Astrocyte of the cerebellum (primary cell): ENCODE results near the gene TRIM16.
A peak's percentile ranks its signal among the peaks of the same experiment; 100 is the strongest.
"Not testable (repeated sequence)": the region's sequence is repeated elsewhere in the genome, so short reads cannot be mapped to it uniquely, and the experiment has no call there.

Experiments used
- DNase-seq: peaks from one replicate; pipeline ENCODE4 v3.0.0-alpha.2; 2011; ENCODE audit warnings: low read depth
- H3K4me3 ChIP-seq: 2 replicates; pipeline ENCODE4 v1.5.1; 2011; ENCODE audit warnings: mild to moderate bottlenecking, low read depth, low read length, moderate library complexity
- in situ Hi-C: cut with HindIII; loops from 2 replicates; pipeline ENCODE4 v1.10.0; 2017; ENCODE audit warnings: low sequenced_read_pairs
- TF ChIP-seq, protein P1 (sequence below): IDR thresholded peaks from 2 replicates; pipeline ENCODE4 v1.5.1; 2012; ENCODE audit warnings: low read length, low read depth, moderate library complexity, mild to moderate bottlenecking; ENCODE audit errors: missing control alignments

Gene TRIM16

DNA sequence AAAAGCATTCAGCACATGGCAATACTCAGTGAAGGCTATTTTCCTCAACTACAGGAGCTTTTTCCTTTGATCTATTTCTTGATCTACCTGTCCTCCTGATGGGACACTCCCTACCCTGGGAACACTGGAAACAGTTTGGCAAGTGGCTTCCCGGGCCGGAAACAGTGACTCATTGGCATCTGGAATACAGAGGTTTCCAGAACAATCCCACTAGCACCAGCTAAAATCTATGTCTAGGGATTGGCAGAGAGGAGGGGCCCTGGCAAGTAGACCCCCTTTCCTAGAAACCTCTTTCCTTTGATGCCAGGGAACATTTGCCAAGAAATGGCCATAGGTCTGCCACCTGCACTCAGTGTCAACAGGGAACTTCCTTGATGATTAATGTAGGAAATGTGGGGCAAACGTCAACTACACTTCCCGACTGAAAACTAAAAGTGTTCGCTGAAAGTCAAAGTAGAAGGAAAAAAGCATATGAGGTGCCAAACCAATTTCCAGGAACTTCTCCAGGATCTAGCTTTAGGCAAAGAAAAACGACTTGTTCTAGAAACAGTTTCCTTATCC, 34.2 kb downstream of the TRIM16 start:
- in situ Hi-C loops: no loop called here
- TF ChIP-seq, protein P1, sequence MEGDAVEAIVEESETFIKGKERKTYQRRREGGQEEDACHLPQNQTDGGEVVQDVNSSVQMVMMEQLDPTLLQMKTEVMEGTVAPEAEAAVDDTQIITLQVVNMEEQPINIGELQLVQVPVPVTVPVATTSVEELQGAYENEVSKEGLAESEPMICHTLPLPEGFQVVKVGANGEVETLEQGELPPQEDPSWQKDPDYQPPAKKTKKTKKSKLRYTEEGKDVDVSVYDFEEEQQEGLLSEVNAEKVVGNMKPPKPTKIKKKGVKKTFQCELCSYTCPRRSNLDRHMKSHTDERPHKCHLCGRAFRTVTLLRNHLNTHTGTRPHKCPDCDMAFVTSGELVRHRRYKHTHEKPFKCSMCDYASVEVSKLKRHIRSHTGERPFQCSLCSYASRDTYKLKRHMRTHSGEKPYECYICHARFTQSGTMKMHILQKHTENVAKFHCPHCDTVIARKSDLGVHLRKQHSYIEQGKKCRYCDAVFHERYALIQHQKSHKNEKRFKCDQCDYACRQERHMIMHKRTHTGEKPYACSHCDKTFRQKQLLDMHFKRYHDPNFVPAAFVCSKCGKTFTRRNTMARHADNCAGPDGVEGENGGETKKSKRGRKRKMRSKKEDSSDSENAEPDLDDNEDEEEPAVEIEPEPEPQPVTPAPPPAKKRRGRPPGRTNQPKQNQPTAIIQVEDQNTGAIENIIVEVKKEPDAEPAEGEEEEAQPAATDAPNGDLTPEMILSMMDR: no peak
- H3K4me3 ChIP-seq: no peak overlapping the region
- peak; percentile 18 for DNase-seq

DNA sequence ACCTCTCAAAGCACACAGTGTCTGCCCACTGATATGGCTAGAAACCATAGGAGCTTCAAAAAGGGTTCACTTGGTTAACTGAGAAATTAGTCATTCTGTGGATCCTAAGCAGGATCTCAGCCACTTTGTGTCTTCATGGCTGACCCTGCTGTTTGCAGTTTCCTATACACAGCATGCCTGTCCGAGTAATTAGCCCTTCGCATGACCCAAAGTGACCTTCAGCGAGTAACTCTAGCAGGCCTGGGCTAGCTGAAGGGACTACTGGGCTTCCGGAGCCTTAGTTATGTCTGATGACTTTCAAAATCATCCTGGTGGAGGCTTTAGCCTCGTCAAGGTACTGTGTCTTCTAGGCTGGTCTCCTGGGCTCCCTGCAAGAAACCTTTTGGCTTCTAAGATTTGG, 35.7 kb downstream of the TRIM16 start:
- H3K4me3 ChIP-seq: no peak overlapping the region
- DNase-seq: no peak
- TF ChIP-seq, protein P1: no peak
- in situ Hi-C loops: no loop called here

DNA sequence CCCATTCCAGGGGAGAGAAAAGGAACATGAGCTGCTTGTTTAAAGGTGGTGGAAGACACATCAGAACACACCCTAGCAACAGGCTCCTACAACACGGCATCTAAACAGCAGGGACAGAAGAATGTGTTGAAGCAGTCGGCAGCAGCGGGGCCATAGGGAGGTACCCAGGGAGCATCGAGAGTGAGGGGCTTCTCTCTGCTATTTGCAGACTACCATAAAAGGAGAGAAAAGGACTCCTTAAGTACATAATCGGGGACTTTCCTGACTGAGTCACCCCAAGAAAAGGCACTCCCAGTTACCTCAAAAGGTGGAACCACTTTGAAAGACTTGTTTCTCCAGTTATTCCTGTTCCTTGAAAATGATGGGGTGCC, 38.2 kb downstream of the TRIM16 start:
- H3K4me3 ChIP-seq, in situ Hi-C loops, DNase-seq: not testable (repeated sequence)

DNA sequence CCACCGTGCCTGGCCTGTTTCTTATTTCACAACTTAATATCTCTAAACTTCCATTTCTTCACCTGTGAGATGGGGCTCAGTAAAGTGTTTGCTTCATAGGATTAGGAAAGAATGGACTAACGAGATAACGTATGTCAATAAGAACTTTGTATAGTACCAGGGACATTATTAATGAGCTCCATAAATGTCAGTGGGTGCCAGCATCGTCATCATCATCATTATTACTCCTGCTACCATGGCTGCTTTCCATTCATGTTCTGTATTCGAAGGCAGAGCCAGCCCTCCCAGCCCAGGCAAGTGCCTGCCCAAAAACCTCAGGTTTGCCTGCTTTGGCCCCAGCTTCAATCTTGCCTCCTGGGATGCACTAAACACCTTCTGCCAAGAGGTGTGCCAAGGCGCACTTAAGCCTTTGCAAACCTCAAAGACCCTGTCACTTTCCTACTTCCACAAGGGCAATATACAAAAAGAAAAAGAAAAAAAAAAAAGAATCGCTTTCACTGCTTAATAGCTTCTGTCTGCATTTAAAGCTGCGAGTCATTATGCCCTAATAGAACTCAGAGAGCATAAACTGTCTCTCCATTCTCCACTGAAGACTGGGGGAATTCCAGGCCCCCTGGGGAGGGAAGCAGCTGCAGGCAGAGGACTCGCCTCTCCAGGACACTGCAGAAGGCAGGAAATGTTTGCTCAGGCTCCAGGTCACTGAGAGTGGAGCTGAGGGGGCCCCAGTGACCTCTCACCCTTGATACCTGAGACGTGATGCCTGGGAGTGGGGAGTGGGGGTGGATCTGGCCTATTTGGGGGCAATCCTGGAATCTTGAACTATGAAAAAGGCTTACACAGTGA, 38.8 kb downstream of the TRIM16 start:
- H3K4me3 ChIP-seq, in situ Hi-C loops, DNase-seq: not testable (repeated sequence)

DNA sequence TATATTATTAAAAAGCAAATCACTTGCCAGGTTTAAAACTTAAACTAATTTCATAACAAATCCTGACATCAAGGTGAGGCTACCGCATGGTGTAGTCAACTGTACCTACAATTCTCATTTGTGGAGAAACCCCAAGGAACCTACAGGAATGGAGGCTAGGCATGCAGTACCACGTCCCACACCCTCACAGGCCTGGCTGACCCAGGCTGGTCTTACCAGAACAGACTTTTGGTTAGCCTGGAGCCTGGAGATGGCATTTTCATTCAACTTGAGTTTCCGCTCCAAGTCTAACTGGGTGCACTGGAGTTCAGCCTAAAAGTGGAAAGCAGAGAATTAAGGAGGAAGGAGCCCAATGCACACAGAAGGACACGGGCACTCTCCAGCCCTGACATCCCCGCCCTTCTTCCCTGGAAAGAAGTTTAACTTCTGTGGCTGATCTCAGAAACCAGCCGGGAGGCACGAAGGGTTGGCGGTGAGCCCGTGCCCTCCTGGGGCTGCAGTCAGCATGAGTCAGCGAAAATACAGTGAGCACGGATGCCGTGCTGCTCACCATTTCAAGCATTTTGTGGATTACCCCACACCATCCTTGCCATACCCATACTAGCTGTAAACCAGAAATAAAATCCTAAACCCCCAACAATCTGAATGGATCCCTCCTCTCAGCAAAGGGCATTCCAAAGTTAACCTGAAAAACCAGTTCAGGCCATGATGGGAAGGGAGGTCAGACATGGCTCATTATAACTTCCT, 41.4 kb downstream of the TRIM16 start:
- DNase-seq, in situ Hi-C loops: not testable (repeated sequence)

DNA sequence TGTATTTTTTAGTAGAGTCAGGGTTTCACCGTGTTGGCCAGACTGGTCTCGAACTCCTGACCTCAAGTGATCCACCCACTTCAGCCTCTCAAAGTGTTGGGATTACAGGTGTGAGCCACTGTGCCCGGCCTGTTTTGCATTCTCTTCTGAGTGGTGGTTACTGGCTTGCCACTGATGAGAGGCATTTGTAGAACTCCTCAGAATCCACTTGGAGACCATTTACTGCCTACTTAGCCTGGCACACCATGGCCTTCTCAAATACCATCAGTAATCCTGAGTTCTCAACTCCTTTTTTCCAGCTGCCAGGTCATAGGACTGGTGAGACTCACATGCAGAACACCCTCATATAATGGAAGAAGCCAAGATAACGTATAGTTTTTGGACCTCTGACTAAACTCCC, 42.1 kb downstream of the TRIM16 start:
- DNase-seq, in situ Hi-C loops, H3K4me3 ChIP-seq: not testable (repeated sequence)

More for the DNA sequence above, 41.4 kb downstream of the TRIM16 start:
- not testable (repeated sequence) for H3K4me3 ChIP-seq

DNA sequence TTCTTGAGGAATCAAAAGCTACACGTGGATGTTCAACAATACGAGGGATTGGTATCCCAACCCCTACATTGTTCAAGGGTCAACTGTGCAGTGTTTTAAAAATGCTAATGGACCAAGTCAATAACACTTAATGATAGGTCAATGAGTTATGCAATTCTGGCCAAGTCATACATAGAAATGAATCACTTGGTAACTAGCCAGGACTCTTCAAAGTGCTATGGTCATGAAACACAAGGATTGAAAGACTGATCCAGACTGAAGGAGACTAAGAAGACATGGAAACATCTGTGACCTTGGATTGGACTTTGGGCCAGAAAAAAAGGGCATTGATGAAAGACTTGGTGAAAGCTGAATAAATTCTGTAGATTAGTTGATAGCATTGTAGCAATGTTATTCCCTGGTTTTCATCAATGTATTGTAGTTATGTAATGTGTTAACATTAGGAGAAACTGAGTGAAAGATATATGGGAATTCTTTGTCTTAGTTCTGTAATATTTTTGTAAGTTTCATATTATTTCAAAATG, 53.1 kb downstream of the TRIM16 start:
- DNase-seq, in situ Hi-C loops, H3K4me3 ChIP-seq: not testable (repeated sequence)

DNA sequence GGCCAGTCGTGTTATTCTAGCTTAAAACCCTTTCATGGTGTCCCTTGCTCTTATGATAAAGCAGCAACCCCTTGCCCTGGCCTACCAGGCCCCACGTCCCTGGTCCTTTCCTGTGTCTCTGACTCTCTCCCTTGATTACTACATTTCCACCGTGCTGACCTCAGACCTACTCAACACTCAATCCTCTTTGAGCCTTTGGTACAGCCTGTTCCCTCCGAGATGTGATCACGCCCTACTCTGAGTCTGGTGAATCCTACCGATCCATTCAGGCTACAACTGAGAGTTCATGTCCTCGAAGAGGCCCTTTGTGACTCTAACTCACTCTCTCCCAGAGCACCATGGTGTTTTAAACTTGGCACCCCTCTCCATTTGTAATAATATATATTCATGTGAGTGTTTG, 54.1 kb downstream of the TRIM16 start:
- in situ Hi-C loops, H3K4me3 ChIP-seq, DNase-seq: not testable (repeated sequence)

DNA sequence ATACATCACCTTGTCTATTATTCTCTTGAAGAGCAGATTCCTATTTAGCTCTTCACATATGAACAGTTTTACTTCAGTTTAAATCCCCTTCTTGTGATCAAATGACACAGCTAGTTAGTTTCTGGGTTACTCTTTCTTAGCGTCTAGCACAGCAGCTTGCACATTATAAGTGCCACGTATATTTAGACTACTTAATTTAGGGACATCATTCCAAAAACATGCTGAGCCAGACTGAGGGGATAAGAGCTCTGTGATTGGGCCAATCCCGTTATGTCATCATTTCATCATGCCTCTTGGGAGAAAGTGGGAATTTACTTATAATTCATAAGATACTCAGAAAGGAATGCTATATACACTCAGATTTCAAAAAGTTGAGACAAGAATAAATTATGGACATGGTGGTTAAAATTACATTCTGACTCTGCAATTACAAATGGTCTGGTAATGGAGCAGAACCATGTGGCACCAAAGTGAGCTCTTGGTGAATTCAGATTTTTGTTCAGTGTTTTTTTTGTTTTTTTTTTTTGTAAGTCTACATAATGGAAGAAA, 60.4 kb downstream of the TRIM16 start:
- DNase-seq, in situ Hi-C loops, H3K4me3 ChIP-seq: not testable (repeated sequence)

DNA sequence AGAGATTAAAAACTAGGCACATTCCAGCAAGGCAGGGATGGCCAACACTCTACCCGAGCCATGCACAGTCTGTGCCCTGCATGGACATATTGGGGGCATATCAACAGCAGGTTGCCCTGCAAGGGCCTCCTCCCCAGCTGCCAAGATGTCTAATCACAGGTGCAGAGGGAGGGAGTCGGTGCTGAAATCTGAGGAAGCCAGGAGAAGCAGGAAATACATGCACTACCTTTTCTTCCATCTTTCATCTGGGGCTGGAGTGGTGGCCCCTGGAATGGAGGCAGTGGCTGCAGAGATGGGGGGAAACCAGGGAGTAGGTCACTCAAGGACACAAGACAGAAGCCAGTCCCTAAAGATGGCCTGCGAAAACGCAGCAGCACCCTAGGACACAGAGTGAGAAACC, 60.9 kb downstream of the TRIM16 start:
- DNase-seq, in situ Hi-C loops, H3K4me3 ChIP-seq: not testable (repeated sequence)

DNA sequence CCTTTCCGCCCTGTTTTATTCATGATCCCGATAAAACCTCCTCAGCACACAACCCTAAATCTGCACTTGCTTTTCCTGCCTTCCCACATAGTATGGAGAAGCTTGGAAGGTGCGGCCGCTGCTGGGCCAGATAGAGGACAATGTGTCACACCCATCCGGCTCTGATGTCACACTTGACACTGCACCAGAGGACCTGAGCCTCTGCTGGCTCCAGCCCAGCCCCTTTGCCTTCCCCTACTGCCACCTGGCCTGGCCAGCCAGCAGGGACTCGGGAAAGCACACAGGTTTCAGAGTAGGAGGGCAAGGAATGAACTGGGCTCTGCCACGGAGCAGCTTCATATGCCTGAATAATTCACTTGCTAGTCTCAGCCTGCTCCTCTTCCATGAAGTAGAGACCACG, 62.0 kb downstream of the TRIM16 start:
- DNase-seq, in situ Hi-C loops, H3K4me3 ChIP-seq: not testable (repeated sequence)

DNA sequence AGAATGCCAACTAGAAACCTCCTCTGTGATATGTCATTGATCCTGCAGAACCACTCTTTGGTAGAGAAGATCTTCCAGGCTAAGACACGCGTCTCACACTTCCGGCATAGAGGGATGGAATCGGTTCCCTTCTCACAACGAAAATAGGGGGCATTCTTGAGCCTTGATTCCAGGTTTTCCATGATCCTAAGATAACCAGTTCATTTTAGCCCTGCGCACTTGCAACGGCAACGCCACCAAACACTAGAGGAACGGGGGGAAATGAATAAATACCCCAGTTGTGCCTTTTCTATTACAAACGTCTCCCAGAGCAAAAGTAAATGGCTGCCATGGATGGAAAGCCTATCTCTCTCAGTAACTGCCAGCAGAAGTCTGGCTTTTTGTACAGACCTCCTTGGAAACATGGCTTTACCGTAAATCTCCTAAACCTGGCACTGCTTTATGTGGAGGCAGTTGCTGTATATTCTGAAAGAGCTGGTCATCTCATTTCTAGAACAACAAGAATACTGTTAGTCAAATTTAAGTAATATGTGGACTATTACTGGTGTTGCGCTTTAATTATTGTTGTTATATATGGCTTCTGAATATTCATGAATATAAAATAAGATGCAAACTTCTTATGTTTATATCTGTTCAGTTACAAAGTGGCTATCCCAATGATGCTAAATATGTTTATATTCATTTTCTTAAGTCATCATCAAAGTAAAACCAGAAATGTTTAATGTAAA, 64.6 kb downstream of the TRIM16 start, which contains the start of gene FBXW10B:
Gene FBXW10B (minus strand): TSS at position 374 of the 728 bp plus-strand sequence. CDS start 192 bp downstream, at position 182.
- DNase-seq, in situ Hi-C loops: not testable (repeated sequence)
- H3K4me3 ChIP-seq: peak within 1 kb of the TSS; percentile 9

DNA sequence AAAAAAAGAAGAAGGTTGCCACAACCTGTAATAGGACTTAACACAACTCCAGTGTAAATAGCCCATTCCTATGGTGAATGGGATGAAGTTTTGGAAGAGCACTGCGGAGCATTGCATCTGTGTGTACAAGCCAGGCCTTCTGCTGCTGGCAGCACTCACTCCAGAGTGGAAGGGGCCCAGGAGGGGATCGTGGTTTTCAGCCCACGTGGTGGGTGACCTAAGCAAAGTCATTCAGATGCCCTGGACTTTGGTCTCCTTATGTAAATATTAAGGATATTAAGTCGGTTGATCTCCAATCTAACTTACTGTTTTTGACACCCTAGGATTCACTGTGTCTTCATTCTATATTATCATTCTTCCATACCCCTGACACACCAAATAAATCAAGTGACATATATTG, 67.3 kb downstream of the TRIM16 start:
- DNase-seq, H3K4me3 ChIP-seq, in situ Hi-C loops: not testable (repeated sequence)

DNA sequence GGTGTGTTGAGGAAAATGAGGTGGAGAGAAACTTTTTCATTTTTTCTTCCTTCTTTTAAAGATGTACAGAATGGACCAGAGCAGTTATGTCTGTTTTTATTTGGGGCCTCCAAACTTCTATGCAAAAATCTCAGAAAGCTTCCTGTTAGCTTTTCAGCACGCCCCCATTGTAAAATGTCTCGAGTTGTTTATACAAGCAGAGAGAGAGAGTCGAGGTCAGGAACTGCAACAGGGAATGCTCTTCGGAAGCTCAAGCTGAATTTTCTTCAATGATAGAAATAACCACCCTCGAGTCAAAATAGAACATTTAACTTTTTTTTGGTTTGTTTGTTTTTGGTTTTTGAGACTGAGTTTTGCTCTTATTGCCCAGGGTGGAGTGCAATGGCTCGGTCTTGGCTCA, 68.3 kb downstream of the TRIM16 start:
- H3K4me3 ChIP-seq, in situ Hi-C loops, DNase-seq: not testable (repeated sequence)
